Activated CD4-positive, alpha-beta T cell treated with anti-CD3 and anti-CD28 coated beads for 1 hour (primary cell): ENCODE measurements around the gene MYO1B.

ENCODE experiments used
- DNase-seq: peaks from one replicate; pipeline ENCODE4 v3.0.0-alpha.2; 2020

Gene MYO1B

GRCh38 chr2:191228333-191228732 is 16.9 kb upstream of the MYO1B start:
- DNase-seq: no peak

GRCh38 chr2:191228861-191229260 is 16.3 kb upstream of the MYO1B start:
- DNase-seq: no peak

- no peak for DNase-seq
These were observed 15.0 kb upstream of the MYO1B start for GRCh38 chr2:191230174-191230573.

- DNase-seq: no peak
These were observed 13.2 kb upstream of the MYO1B start for GRCh38 chr2:191231995-191232394.

GRCh38 chr2:191233533-191233932 is 11.7 kb upstream of the MYO1B start:
- no peak for DNase-seq

- DNase-seq: no peak
These were observed 10.8 kb upstream of the MYO1B start for GRCh38 chr2:191234376-191234775.

GRCh38 chr2:191240871-191241270 is 4.3 kb upstream of the MYO1B start:
- no peak for DNase-seq

- no peak for DNase-seq
These were observed 3.8 kb upstream of the MYO1B start for GRCh38 chr2:191241418-191241817.

GRCh38 chr2:191243154-191243553 is 2.0 kb upstream of the MYO1B start:
- DNase-seq: no peak

- no peak for DNase-seq
These were observed 854 bp upstream of the MYO1B start for GRCh38 chr2:191244350-191244749.

GRCh38 chr2:191245869-191246531 is 796 bp downstream of the MYO1B start:
- no peak for DNase-seq

- DNase-seq: no peak
These were observed 1.7 kb downstream of the MYO1B start for GRCh38 chr2:191246820-191247380.

- no peak for DNase-seq
These were observed 2.3 kb downstream of the MYO1B start for GRCh38 chr2:191247381-191248057.

- no peak for DNase-seq
These were observed 4.1 kb downstream of the MYO1B start for GRCh38 chr2:191249156-191249813.

GRCh38 chr2:191250400-191250799 is 5.2 kb downstream of the MYO1B start:
- DNase-seq: no peak

- no peak for DNase-seq
These were observed 5.8 kb downstream of the MYO1B start for GRCh38 chr2:191250986-191251385.

- no peak for DNase-seq
These were observed 7.5 kb downstream of the MYO1B start for GRCh38 chr2:191252699-191253098.

- no peak for DNase-seq
These were observed 8.3 kb downstream of the MYO1B start for GRCh38 chr2:191253476-191253875.

- DNase-seq: no peak
These were observed 10.1 kb downstream of the MYO1B start for GRCh38 chr2:191255271-191255670.

- DNase-seq: no peak
These were observed 10.6 kb downstream of the MYO1B start for GRCh38 chr2:191255756-191256312.

- no peak for DNase-seq
These were observed 12.7 kb downstream of the MYO1B start for GRCh38 chr2:191257934-191258333.

GRCh38 chr2:191258996-191259395 is 13.8 kb downstream of the MYO1B start:
- DNase-seq: no peak

- no peak for DNase-seq
These were observed 17.2 kb downstream of the MYO1B start for GRCh38 chr2:191262436-191262835.

- no peak for DNase-seq
These were observed 17.8 kb downstream of the MYO1B start for GRCh38 chr2:191263050-191263449.
